Measurements from ENCODE around the gene TTC28.

TTC28 gene

GRCh38 chr22:28044546-28045173 is 635.0 kb downstream of the TTC28 start (continued):
- TF ChIP-seq KLF17 (tag by site-specific recombination; IDR thresholded peaks at IDR 0.05) (no peak), FEZF1 (tag by site-specific recombination; IDR thresholded peaks at IDR 0.05) (no peak), ZNF169 (tag by site-specific recombination; IDR thresholded peaks at IDR 0.05) (no peak), ZNF549 (tag by site-specific recombination; IDR thresholded peaks at IDR 0.05) (no peak), CTCF (tag by site-specific recombination; IDR thresholded peaks at IDR 0.05) (no peak), ZNF157 (tag by site-specific recombination; IDR thresholded peaks at IDR 0.05) (no peak), ZNF488 (tag by site-specific recombination; IDR thresholded peaks at IDR 0.05) (no peak), ZNF302 (tag by site-specific recombination; IDR thresholded peaks at IDR 0.05; ENCODE audit: low read depth) (no peak), HIC1 (tag by site-specific recombination; IDR thresholded peaks at IDR 0.05) (no peak)

- no peak for TF ChIP-seq ZNF777 (tag by site-specific recombination; IDR thresholded peaks at IDR 0.05; ENCODE audit: borderline replicate concordance)
- no peak for TF ChIP-seq ZIC2 (tag by site-specific recombination; IDR thresholded peaks at IDR 0.05)
- TF ChIP-seq ZNF398 (tag by site-specific recombination; IDR thresholded peaks at IDR 0.05) = no peak
- TF ChIP-seq ZNF776 (tag by site-specific recombination; IDR thresholded peaks at IDR 0.05; ENCODE audit: borderline replicate concordance) = no peak
- no peak for TF ChIP-seq ZNF555 (tag by site-specific recombination; conservative IDR thresholded peaks at IDR 0.05)
- CTCF ChIA-PET = interaction anchor here (1.6 kb wide), 1 partner anchor 557 kb away, joined by 4 read pairs; no protein-coding TSS in a partner anchor
- no peaks in the 10 kb centered on the region for H3K36me3 ChIP-seq (ENCODE audit: control insufficient read depth in 2 of 2, insufficient read depth in 1 of 2, low read length in 2 of 2)
- POLR2A ChIA-PET = no interaction called here
- H3K27ac ChIP-seq (ENCODE audit: extremely low read depth, low read depth, low read length) = no peak overlapping the region
- no peak overlapping the region for H3K4me3 ChIP-seq (ENCODE audit: low read depth, low read length)
- no peaks in the 10 kb centered on the region for H3K4me1 ChIP-seq (ENCODE audit: control insufficient read depth, insufficient read depth, low read length)
- H3K9me3 ChIP-seq (ENCODE audit: control insufficient read depth, insufficient read depth, low read depth, low read length) = no peaks in the 10 kb centered on the region
Measured at GRCh38 chr22:28043266-28043665, 636.4 kb downstream of the TTC28 start.

All from HEK293 (cell line).